ENCODE results near the gene PLCXD1. TPM values are rescaled to one million over a fixed set of nuclear protein-coding genes. Genes with fewer than 3 reads are reported as not detected.
"Not testable (repeated sequence)": the region's sequence is repeated elsewhere in the genome, so short reads cannot be mapped to it uniquely, and the experiment has no call there.

The PLCXD1 gene
- total RNA-seq, 4 donors from 2014 or later, result 22.4 to 78.3 (median 54.2) TPM

DNA sequence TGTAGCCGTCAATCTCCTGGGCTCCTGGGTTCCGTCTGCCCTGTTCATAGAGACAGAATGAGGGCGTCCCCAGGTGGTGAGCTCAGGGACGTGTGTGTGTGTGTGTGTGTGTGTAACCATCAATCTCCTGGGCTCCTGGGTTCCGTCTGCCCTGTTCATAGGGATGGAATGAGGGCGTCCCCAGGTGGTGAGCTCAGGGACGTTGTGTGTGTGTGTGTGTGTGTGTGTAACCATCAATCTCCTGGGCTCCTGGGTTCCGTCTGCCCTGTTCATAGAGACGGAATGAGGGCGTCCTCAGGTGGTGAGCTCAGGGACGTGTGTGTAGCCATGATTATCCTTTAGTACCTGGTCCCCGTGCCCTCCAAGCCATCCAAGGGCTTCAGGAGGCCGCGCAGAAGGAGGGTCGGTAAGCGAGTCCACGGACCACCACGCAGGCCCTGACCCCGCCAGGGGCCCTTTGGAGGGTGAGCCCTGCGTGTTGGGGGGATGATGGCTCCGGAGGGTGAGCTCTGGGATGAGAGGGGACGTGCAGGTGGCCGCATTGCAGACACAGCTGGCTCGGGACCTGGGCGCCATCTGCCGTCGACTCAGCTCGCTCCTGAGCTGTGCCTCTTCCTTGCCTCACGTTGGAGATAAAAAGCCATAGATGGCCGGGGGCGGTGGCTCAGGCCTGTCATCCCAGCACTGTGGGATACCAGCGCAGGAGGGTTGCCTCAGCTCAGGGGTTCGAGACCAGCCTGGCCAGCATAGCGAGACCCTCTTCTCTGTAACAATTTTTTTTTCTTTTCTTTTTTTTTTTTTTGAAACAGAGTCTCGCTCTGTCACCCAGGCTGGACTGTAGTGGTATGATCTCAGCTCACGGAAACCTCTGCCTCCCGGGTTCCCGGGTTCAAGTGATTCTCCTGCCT is 42.8 kb downstream of the PLCXD1 start:
- H3K27ac ChIP-seq, result no peak overlapping the region
- H3K36me3 ChIP-seq, result no peaks in the 10 kb centered on the region
- no peak overlapping the region for H3K4me3 ChIP-seq
- no peaks in the 10 kb centered on the region for H3K9me3 ChIP-seq
- H3K4me1 ChIP-seq, result peaks cover 21% of the 10 kb centered on the region
- TF ChIP-seq EP300 (IDR thresholded peaks at IDR 0.05), result no peak
- TF ChIP-seq POLR2AphosphoS5 (IDR thresholded peaks at IDR 0.05), result no peak
- TF ChIP-seq, protein P1, sequence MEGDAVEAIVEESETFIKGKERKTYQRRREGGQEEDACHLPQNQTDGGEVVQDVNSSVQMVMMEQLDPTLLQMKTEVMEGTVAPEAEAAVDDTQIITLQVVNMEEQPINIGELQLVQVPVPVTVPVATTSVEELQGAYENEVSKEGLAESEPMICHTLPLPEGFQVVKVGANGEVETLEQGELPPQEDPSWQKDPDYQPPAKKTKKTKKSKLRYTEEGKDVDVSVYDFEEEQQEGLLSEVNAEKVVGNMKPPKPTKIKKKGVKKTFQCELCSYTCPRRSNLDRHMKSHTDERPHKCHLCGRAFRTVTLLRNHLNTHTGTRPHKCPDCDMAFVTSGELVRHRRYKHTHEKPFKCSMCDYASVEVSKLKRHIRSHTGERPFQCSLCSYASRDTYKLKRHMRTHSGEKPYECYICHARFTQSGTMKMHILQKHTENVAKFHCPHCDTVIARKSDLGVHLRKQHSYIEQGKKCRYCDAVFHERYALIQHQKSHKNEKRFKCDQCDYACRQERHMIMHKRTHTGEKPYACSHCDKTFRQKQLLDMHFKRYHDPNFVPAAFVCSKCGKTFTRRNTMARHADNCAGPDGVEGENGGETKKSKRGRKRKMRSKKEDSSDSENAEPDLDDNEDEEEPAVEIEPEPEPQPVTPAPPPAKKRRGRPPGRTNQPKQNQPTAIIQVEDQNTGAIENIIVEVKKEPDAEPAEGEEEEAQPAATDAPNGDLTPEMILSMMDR (IDR thresholded peaks at IDR 0.05), result no peak
- no peak for TF ChIP-seq POLR2A (IDR thresholded peaks at IDR 0.05)
- DNase-seq (ENCODE audit: low spot score in 2 of 2), result peak; percentile 67 to 75
- peaks cover 5% of the 10 kb centered on the region for H3K27me3 ChIP-seq
- WGBS, result 42% methylated on average over 16 of the region's 38 CpGs

DNA sequence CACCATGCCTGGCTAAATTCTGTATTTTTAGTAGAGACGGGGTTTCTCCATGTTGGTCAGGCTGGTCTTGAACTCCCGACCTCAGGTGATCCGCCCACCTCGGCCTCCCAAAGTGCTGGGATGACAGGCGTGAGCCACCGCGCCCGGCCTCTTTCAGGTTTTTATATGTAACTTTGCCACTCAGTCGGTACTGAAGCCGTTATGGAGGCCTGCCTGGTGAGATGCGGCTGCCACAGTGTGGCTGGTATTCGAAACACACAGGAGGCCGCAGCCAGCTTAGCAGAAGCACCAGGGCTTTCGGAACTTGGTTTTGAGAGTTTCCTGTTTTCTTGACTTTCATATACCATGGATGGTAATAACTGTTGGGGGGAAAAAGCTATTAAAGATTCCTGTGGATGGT is 43.5 kb downstream of the PLCXD1 start:
- H3K27ac ChIP-seq, H3K9me3 ChIP-seq, H3K4me3 ChIP-seq, H3K36me3 ChIP-seq, H3K27me3 ChIP-seq: not testable (repeated sequence)
- peak; percentile 41 to 60 for DNase-seq (ENCODE audit: low spot score in 2 of 2)
- 76% methylated on average over 14 of the region's 14 CpGs for WGBS
- peaks cover 18% of the 10 kb centered on the region for H3K4me1 ChIP-seq

DNA sequence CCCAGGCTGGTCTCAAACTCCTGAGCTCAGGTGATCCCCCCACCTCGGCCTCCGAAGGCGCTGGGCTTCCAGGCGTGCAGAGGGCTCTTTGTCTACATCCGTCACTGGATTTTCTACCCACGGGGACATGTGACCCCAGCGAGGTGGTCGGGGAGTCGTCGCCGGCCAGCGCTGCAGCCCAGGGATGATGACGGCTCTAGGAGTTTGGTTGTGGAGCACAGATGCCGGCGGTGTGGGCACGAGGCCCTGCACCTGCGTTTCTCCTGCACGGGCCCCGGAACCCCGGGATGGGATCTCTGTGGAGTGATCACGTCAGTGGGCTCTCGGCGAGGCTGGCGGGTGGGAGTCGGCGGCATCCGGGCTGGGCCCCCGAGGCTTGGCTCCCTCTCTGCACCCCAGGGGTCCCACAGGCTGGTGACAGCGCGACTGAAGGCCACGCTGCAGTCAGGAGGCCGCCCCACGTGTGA is 46.5 kb downstream of the PLCXD1 start:
- no peak overlapping the region for H3K4me3 ChIP-seq
- H3K9me3 ChIP-seq, result no peaks in the 10 kb centered on the region
- TF ChIP-seq POLR2A (IDR thresholded peaks at IDR 0.05), result no peak
- no peak for TF ChIP-seq POLR2AphosphoS5 (IDR thresholded peaks at IDR 0.05)
- TF ChIP-seq, protein P1 (IDR thresholded peaks at IDR 0.05), result no peak
- TF ChIP-seq EP300 (IDR thresholded peaks at IDR 0.05), result no peak
- H3K27ac ChIP-seq, result no peak overlapping the region
- peak; percentile 55 to 77 for DNase-seq (ENCODE audit: low spot score in 2 of 2)
- H3K27me3 ChIP-seq, result peaks cover 24% of the 10 kb centered on the region
- peaks cover 20% of the 10 kb centered on the region for H3K4me1 ChIP-seq
- H3K36me3 ChIP-seq, result no peaks in the 10 kb centered on the region
- 92% methylated on average over 19 of the region's 33 CpGs for WGBS

DNA sequence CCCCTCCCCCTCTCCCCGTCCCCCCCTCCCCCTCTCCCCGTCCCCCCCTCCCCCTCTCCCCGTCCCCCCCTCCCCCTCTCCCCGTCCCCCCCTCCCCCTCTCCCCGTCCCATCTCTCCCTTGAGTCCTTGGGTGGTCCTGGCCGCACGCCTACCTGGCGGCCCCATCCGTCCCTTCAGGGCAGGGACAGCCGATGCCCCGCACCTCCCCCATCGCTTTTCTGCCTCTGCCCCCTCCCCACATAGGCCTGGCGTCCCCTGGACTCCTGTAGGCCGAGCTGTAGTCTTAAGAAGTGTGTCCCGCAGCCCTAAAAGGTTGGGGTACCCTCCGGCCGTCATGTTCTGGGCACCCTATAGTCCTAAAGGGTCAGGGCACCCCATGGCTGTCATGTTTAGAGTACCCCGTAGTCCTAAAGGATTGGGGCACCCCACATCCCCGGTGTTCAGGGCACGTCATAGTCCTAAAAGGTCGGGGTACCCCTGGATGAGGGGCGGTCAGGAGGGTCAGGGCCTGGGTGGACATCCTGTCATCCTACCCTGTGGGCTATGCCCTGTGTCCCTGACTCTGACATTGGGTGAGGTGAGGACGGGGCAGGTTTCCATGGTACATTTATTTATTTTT is 48.2 kb downstream of the PLCXD1 start:
- Histone ChIP-seq H3K27me3 (peaks cover 20% of the 10 kb centered on the region), H3K4me3 (no peak overlapping the region), H3K9me3 (no peaks in the 10 kb centered on the region), H3K27ac (no peak overlapping the region), H3K4me1 (peaks cover 16% of the 10 kb centered on the region), H3K36me3 (peaks cover 17% of the 10 kb centered on the region)
- 81% methylated on average over 12 of the region's 23 CpGs for WGBS
- TF ChIP-seq, protein P1 (IDR thresholded peaks at IDR 0.05), result no peak
- DNase-seq (ENCODE audit: low spot score in 2 of 2), result peak; percentile 37 to 72

DNA sequence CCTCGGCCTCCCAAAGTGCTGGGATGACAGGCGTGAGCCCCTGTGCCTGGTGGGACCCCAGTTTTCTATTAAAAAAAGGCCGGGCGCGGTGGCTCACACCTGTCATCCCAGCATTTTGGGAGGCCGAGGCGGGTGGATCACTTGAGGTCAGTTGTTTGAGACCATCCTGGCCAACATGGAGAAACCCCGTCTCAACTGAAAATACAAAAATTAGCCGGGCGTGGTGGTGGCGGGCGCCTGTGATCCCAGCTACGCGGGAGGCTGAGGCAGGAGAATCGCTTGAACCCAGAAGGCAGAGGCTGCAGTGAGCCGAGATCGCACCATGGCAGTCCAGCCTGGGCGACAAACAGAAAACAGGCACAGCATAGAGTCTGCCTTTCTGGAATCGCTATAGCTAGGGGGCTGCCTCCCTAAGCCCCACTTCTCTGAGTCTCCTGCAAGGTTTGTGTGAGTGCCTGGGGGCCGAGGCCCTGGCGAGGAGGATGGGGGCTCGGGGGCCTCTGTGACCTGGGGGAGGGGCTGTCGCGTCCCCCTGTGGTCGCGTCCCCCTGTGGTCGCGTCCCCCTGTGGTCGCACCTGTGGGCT is 49.1 kb downstream of the PLCXD1 start:
- H3K4me3 ChIP-seq, H3K9me3 ChIP-seq, H3K27ac ChIP-seq: not testable (repeated sequence)
- Histone ChIP-seq H3K36me3 (peaks cover 22% of the 10 kb centered on the region), H3K27me3 (peaks cover 20% of the 10 kb centered on the region), H3K4me1 (peaks cover 16% of the 10 kb centered on the region)
- 80% methylated on average over 23 of the region's 29 CpGs for WGBS
- peak; percentile 28 to 55 for DNase-seq (ENCODE audit: low spot score in 2 of 2)

DNA sequence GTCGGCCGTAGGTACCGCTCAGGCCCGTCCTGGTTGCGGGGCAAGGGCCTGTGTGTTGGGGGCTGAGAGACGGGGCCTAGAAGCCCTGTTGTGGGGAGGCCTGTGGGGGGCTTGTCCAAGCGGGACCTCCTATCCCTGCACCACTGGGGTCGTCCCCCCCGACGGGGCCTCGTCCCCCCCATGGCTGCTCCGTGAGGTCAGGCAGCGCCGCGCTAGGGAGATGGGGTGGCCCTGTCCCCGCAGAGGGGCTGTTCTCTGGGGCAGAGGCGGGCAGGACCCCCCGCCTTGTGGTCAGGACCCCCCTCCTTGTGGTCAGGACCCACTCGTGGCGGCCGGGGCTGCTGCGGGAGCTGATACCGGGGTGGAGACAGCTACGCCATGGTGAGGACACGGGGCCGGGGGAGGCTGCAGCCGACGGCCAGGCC is 49.6 kb downstream of the PLCXD1 start:
- H3K27ac ChIP-seq, result no peak overlapping the region
- peaks cover 22% of the 10 kb centered on the region for H3K36me3 ChIP-seq
- H3K9me3 ChIP-seq, result no peaks in the 10 kb centered on the region
- 39% methylated on average over 9 of the region's 28 CpGs for WGBS
- H3K4me1 ChIP-seq, result peaks cover 16% of the 10 kb centered on the region
- no peak for TF ChIP-seq POLR2AphosphoS5 (IDR thresholded peaks at IDR 0.05)
- no peak for TF ChIP-seq EP300 (IDR thresholded peaks at IDR 0.05)
- TF ChIP-seq POLR2A (IDR thresholded peaks at IDR 0.05), result no peak
- TF ChIP-seq, protein P1 (IDR thresholded peaks at IDR 0.05), result no peak
- H3K27me3 ChIP-seq, result peaks cover 20% of the 10 kb centered on the region
- H3K4me3 ChIP-seq, result peak overlapping the region; percentile 38
- peak in 1 of 2 donors; percentile 69 for DNase-seq (ENCODE audit: low spot score in 2 of 2)
